GM19238 (cell line): ENCODE results near the gene CDAN1.

Experiments
- DNase-seq: peaks from one replicate; pipeline ENCODE4 v3.0.0; 2011; ENCODE audit warnings: low spot score; ENCODE audit not compliant: insufficient read length

Gene CDAN1

GRCh38 chr15:42711746-42712145, 25.2 kb downstream of the CDAN1 start:
- no peak for DNase-seq

GRCh38 chr15:42710662-42711061, 26.3 kb downstream of the CDAN1 start:
- no peak for DNase-seq

DNA sequence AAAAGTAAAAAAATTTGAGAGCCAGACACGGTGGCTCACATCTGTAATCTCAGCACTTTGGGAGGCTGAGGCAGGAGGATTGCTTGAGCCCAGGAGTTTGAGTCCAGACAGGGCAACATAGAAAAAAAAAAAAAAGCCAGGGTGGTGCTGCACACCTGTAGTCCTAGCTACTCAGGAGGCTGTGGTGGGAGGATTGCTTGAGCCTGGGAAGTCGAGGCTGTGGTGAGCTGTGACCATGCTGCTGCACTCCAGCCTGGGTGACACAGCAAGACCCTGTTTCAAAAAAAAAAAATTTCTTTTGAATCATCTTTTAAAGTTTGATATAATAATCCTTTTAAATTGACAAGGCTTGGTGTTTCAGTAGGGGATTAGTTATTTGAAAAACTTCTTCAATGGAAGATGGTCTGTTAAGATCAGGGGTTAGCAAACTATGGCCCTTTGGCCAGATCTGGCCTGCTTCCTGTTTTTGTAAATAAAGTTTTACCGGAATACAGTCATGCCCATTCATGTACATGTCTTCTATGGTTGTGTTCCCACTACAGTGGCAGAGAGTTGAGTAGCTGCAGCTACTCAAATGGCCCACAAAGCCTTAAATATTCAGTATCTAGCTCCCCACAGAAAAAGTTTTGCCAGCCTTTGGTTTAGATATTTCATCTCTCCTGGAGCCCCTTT, 28.9 kb downstream of the CDAN1 start:
- no peak for DNase-seq

GRCh38 chr15:42707068-42707467, 29.9 kb downstream of the CDAN1 start:
- DNase-seq: no peak

- DNase-seq: no peak
Observed at GRCh38 chr15:42705336-42705735, 31.6 kb downstream of the CDAN1 start.

- peak; percentile 50 for DNase-seq
Observed at GRCh38 chr15:42704492-42704926, 32.4 kb downstream of the CDAN1 start.

DNA sequence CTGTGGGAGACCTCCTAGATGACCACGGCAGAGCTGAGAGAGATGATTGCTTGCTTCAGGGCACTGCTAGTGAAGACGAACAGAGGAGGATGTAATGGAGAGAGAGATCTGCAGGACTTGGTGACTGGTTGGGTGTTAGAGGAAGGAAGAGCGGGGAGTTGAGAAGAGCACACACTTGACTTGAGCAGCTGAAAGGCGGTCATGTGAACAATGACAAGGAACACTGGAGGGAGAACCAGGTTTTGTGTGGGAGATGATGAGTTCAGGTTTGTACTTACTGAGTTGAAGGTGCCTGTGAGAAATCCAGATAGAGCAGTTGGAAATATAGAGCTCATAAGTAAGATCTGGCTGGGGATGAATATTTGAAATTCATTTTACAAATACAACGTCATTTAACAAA, 40.3 kb downstream of the CDAN1 start:
- DNase-seq: no peak

- no peak for DNase-seq
Observed at GRCh38 chr15:42695527-42696071, 41.3 kb downstream of the CDAN1 start.

GRCh38 chr15:42694398-42694797, 42.5 kb downstream of the CDAN1 start:
- DNase-seq: no peak

DNA sequence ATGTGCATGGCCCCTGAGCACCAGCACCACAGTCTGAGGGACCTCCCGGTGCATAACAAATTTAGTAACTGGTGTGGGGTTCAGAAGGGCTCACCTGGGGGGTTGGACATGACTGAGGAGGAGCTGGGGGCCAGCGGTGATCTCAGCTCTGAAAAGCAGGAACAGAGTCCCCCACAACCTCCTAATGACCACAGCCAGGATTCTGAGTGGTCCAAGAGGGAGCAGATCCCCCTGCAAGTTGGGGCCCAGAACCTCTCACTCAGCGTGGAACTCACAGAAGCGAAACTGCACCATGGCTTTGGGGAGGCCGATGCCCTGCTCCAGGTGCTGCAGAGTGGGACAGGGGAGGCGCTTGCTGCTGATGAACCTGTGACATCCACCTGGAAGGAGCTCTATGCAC, 43.0 kb downstream of the CDAN1 start:
- no peak for DNase-seq

- DNase-seq: no peak
Observed at GRCh38 chr15:42693496-42693895, 43.4 kb downstream of the CDAN1 start.

- no peak for DNase-seq
Observed at GRCh38 chr15:42692997-42693396, 43.9 kb downstream of the CDAN1 start.

- no peak for DNase-seq
Observed at GRCh38 chr15:42692536-42692935, 44.4 kb downstream of the CDAN1 start.

DNA sequence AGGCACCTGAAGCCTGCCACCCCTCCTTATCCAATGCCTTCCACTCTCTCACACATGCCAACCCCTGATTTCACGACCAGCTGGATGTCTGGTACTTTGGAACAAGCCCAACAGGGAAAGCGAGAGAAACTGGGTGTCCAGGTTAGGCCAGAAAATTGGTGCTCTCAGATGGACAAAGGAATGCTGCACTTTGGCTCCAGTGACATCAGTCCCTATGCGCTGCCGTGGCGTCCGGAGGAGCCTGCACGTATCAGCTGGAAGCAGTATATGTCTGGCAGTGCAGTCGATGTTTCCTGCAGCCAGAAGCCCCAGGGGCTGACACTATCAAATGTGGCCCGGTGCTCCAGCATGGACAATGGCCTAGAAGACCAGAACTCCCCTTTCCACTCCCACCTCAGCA, 45.2 kb downstream of the CDAN1 start:
- no peak for DNase-seq

DNA sequence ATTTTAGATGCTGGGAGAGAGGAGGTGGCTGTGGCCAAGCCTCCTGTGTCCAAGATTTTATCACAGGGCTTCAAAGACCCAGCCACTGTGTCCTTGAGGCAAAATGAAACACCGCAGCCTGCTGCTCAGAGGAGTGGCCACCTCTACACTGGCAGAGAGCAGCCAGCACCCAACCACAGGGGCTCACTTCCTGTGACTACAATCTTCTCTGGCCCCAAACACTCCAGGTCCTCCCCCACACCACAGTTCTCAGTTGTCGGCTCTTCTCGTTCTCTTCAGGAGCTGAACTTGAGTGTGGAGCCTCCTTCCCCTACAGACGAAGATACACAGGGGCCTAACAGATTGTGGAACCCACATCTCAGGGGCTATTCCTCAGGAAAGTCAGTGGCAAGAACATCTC, 45.6 kb downstream of the CDAN1 start:
- DNase-seq: no peak

- DNase-seq: no peak
Observed at GRCh38 chr15:42688301-42688700, 48.6 kb downstream of the CDAN1 start.

- DNase-seq: no peak
Observed at GRCh38 chr15:42687740-42688139, 49.2 kb downstream of the CDAN1 start.

- DNase-seq: no peak
Observed at GRCh38 chr15:42686281-42686680, 50.6 kb downstream of the CDAN1 start.

GRCh38 chr15:42681119-42681518, 55.8 kb downstream of the CDAN1 start:
- no peak for DNase-seq

DNA sequence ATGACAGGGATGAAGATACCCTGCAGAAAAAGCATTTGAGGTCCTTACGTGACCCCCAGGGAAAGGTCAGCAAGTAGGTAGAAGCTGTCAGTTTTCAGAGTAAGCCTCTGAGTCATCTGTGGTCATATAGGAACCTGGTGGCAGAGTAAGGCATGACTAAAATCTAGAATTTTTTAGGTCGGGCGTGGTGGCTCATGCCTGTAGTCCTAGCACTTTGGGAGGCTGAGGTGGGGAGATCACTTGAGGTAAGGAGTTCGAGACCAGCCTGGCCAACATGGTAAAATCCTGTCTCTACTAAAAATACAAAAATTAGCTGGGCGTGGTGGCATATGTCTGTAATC, 56.8 kb downstream of the CDAN1 start:
- DNase-seq: peak; percentile 24

GRCh38 chr15:42679285-42680141, 57.4 kb downstream of the CDAN1 start:
- DNase-seq: no peak

DNA sequence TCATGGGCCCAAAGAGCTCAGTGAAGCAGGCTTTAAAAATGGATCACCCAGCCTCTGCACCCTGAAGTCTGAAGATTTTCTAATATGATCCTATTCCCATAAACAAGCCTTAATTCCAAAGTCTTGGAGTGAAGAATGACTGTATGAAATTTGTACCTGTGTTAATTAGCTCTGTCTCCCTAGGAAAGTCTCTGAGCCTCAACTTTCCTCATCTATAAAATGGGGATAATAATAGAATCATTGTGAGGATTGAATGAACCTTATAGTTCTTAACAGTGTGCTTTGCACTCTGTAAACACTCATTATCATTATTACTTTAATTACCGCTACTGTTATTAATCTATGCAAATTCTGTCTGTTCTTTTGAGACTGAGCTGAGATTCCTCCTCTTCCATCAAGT, 61.9 kb downstream of the CDAN1 start:
- no peak for DNase-seq

DNA sequence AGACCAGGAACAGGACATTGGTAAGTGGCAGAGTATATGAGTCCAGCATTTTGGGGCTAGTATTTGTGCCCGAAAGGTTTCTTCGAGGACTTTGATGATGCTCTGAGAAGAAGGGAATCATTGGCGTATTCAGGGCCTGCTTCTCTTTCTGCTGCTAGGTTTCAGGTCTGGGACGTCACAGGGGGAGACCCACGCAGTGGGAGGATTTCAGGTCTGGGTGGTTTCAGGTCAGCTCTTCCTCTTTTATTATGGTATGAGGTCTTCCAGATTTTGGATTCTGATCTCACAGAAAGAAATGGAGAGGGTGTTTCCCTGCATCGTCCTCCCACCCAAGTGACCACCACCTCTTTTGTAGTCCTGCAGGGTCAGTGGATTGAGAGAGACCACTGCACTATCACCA, 62.5 kb downstream of the CDAN1 start:
- no peak for DNase-seq
